Measurements from ENCODE around the gene DAP.

Gene DAP

GRCh38 chr5:10689391-10690081, 71.5 kb downstream of the DAP start:
- no peak for DNase-seq (ENCODE audit: low spot score)

GRCh38 chr5:10688651-10689171, 72.3 kb downstream of the DAP start:
- no peak for DNase-seq (ENCODE audit: low spot score)

GRCh38 chr5:10686890-10687289, 74.1 kb downstream of the DAP start:
- no peak for DNase-seq (ENCODE audit: low spot score)

GRCh38 chr5:10685115-10685521, 75.9 kb downstream of the DAP start:
- no peak for DNase-seq (ENCODE audit: low spot score)

- DNase-seq (ENCODE audit: low spot score), result no peak
These were observed 76.5 kb downstream of the DAP start for GRCh38 chr5:10684303-10685086.

- DNase-seq (ENCODE audit: low spot score), result no peak
These were observed 78.1 kb downstream of the DAP start for GRCh38 chr5:10682801-10683525.

GRCh38 chr5:10681731-10682679, 79.0 kb downstream of the DAP start:
- DNase-seq (ENCODE audit: low spot score), result no peak

GRCh38 chr5:10680876-10681481, 80.1 kb downstream of the DAP start:
- no peak for DNase-seq (ENCODE audit: low spot score)

- DNase-seq (ENCODE audit: low spot score), result no peak
These were observed 81.6 kb downstream of the DAP start for GRCh38 chr5:10679336-10679988.

- no peak for DNase-seq (ENCODE audit: low spot score)
These were observed 82.8 kb downstream of the DAP start for GRCh38 chr5:10678244-10678643.

- DNase-seq (ENCODE audit: low spot score), result no peak
These were observed 83.5 kb downstream of the DAP start for GRCh38 chr5:10677533-10677932.

GRCh38 chr5:10676946-10677345, 84.1 kb downstream of the DAP start:
- DNase-seq (ENCODE audit: low spot score), result no peak

GRCh38 chr5:10676224-10676623, 84.8 kb downstream of the DAP start:
- DNase-seq (ENCODE audit: low spot score), result no peak

- DNase-seq (ENCODE audit: low spot score), result no peak
These were observed 85.8 kb downstream of the DAP start for GRCh38 chr5:10675177-10675700.

- no peak for DNase-seq (ENCODE audit: low spot score)
These were observed 86.5 kb downstream of the DAP start for GRCh38 chr5:10674582-10674981.

GRCh38 chr5:10674096-10674495, 86.9 kb downstream of the DAP start:
- no peak for DNase-seq (ENCODE audit: low spot score)

- DNase-seq (ENCODE audit: low spot score), result no peak
These were observed 87.6 kb downstream of the DAP start for GRCh38 chr5:10673407-10673806.

- no peak for DNase-seq (ENCODE audit: low spot score)
These were observed 88.0 kb downstream of the DAP start for GRCh38 chr5:10673017-10673389.

GRCh38 chr5:10672146-10673016, 88.7 kb downstream of the DAP start:
- DNase-seq (ENCODE audit: low spot score), result no peak

Data from AG08396 (cell line).